GM18498 (cell line): Measurements from ENCODE around the gene AGBL4.
A peak's percentile ranks its signal among the peaks of the same experiment; 100 is the strongest.
"Not testable (repeated sequence)": the region's sequence is repeated elsewhere in the genome, so short reads cannot be mapped to it uniquely, and the experiment has no call there.

Source experiments
- ATAC-seq: cut with Tn5 transposase; IDR thresholded peaks from one replicate; pipeline ENCODE4 v1.9.1; 2021; ENCODE audit warnings: mild to moderate bottlenecking, moderate library complexity; ENCODE audit not compliant: unreplicated experiment

Gene AGBL4

DNA sequence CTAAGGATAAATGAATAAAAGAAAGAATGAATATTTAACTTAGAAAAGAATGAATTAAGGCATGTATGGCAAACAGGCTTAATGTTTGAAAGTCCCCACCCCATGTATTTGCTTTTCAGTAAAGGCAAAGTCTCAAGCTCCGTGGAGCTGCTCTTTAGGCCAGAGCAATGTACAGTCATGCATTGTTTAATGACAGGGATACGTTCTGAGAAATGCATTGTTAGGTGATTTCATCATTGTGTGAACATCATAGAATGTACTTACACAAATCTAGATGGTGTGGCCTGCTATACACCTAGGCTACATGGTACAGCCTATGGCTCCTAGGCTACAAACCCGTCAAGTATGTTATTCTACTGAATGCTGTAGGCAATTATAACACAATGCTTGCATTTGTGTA is 1500.2 kb downstream of the AGBL4 start:
- no peak for ATAC-seq

DNA sequence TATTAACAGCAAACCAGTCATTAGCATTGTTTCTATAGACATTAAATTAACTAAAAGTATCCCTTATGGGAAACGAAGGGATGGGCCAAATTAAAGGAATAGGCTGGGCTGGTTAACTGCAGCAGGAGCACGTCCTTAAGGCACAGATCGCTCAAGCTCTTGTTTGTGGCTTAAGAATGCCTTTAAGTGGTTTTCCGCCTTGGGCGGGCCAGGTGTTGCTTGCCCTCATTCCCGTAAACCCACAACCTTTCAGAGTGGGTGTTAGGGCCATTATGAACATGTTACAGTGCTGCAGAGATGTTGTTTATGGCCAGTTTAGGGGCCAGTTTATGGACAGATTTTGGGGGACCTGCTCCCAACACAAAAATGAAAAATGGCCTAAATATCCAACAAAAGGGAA is 1503.9 kb downstream of the AGBL4 start:
- not testable (repeated sequence) for ATAC-seq

DNA sequence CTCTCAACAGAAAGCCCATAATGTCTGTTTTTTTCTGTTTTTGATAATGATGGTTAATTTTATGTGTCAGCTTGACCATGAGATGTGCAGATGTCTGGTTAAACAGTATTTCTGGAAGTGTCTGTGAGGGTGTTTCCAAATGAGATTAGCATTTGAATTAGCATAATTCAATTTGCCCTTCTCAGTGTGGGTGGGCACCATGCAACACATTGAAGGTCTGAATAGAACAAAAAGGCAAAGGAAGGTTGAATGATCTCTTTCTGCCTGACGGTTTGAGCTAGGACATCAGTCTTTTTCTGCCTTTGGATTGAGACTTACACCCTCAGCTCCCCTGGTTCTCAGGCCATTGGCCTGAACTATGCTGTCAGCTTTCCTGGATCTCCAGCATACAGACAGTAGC is 1516.9 kb downstream of the AGBL4 start:
- no peak for ATAC-seq

DNA sequence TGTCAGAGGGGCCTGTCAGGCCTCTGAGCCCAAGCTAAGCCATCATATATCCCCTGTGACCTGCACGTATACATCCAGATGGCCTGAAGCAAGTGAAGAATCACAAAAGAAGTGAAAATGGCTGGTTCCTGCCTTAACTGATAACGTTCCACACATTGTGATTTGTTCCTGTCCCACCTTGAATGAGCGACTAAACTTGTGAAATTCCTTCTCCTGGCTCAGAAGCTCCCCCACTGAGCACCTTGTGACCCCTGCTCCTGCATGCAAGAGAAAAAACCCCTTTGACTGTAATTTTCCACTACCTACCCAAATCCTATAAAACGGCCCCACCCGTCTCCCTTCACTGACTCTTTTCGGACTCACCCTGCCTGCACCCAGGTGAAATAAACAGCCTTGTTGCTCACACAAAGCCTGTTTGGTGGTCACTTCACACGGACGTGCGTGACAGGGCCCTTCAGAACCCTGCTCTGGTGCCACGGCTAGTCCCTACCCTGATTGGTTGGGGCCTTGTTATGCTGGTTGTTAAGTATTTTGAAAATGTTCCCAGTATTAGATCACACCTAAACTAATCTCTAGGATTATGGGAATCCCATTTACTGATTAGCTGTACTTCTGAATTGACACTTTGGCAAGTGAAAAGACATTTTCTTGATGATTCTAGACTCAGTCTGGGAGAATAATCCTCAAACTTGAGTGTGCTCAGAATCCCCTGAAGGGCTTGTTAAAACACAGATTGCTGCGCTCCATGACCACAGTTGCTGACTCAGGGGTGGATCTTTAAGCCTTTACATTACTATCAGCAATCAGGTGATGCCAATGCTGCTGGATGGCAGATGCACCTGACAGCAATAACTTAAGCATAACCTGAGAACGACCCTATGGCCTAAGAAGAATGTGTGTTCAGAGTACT is 1523.0 kb downstream of the AGBL4 start:
- ATAC-seq = no peak

DNA sequence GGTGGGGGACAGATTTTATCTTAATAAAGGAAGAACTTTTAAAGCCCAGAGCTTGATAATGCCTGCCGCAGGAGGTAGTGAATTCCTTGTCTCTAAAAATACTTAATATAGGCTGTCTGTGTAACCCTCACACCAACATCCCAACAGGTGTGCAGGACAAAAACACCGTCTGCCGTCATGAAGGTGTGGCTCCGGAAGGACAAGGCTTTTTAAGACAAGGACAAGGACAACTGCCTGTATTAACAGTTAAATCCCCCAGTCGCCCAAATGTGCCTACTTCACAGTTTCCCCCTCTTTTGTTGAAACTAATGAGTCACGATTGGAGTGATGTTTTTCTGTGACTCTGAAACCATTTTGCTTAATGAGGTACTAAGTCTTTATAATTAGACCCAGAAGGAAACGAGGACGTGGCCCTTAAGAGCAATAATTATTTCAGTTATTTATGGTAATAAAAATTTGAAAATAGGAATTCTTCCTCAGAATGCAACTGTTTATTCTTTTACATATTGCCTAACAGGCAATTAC is 1524.5 kb downstream of the AGBL4 start:
- no peak for ATAC-seq

DNA sequence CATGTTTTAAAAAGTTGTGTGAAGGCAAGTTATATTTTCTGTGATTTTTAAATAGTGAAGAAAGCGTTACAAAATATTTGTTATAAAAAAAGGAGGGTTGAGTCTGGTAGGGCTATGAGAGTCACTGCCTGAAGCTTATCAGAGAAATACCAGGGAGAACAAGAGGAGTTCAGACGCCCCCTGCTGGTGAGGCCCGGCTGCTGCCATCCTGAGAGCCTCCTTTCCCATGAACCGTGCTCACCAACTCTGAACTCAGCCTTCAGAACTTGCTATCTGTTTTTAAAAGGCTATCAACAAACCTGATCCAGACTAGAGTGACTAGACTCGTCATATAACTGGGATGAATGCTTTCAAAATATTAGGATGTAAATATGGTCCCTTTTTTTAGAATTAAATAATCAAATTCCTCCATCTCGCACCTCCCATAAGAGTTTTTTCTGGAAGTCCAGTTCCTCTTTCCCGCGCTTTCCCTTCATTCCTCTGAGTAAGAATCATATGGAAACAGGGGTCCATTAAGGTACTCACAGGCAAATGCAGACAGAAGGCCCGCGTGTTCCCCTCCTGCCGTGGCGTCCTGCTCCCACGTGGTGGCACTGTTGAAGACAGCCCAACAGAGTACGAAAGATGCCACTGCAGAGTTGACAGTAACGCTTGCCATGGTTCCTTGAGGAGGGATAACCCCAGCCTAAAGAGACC is 1525.5 kb downstream of the AGBL4 start:
- ATAC-seq = peak; percentile 90

DNA sequence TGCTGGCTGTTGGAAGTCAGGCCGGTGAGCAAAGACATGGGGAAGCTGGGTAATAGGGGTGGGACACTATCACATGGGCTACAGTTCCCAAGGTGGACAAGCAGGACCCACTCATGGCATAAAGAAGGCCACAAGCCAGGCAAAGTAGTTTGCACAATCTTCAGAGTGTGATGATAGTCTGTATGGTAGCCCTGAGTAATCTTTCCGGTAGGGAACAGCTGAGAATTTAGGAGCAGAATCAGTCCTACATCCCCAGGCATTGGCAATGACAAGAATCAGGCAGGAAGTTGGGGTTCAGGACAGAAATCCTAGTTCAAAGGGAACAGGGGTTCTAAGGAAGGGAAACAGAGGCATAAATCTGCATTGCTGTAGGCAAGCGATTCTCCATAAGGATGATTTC is 1527.8 kb downstream of the AGBL4 start:
- no peak for ATAC-seq

DNA sequence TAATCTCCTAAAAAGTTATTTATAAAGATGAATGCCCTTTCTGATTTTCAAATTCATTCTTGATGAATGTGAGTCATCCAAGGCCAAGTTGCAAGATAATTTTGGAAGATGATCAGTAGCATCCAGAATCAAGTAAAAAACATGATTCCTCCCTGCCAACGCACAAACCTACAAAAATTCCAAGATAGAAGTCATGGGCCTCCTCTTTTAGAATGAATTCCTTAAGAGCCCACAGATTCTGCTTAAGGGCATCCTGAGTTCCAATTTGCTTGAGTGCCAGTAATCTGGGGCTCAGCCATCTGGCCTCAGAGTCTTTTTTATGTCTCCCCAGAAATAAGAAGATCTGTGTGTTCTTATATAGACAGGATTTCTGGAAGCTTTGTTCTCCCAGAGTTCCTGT is 1528.6 kb downstream of the AGBL4 start:
- no peak for ATAC-seq

DNA sequence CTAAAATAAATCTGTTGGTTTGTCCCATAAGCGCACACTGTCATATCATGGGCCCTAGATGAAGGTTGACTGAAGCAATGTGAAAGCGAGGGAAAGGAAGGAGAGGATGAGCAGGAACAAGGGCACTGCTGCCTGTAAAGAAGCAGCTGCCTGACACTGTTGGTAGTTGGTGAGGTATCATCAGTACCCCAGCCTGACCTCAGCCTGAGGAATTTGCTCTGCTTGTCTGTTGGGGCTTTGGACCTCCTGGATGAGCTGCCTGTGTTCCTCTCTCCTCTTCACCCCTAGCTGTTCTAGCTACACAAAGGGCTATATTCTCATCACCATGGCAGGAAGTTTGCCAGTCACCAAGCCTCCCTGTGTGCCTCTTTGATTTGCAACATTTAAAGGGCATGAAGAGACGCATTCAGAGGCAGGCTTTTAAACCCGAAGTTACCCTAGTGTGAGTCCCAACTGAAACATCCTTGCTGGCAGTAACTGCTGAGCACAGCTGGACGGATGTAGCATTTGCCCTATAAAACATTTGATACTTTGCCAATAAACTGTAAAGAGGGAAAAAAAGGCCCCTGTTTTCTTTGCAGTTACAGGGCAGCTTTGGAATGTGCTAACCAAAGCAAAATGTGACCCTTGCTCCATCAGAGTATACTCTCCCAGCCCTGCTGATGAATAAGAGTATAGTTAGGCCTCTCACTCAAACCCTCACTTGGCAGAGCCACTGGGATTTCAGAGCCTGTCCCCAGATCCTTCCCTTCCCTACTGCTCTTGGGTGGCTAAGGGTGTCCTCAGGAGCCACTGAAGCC is 1529.6 kb downstream of the AGBL4 start:
- ATAC-seq = no peak

DNA sequence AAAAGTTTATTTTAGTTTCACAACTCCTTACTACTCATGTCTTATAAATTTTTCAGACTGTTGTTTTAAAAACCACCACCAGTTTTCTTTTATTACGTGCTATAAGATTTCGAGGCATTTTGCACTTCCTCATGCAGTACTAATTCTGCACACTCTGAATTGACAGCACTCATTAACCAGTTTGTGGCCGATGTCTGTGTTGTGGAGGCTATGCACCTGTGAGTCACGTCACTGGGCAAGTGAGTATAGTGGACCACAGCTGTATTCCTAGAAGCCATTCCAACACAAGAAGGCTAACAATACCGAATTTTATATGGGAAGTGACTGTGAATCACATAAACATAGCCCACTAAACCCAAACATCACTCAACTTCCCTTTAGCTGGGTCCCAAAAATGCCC is 1530.7 kb downstream of the AGBL4 start:
- no peak for ATAC-seq

DNA sequence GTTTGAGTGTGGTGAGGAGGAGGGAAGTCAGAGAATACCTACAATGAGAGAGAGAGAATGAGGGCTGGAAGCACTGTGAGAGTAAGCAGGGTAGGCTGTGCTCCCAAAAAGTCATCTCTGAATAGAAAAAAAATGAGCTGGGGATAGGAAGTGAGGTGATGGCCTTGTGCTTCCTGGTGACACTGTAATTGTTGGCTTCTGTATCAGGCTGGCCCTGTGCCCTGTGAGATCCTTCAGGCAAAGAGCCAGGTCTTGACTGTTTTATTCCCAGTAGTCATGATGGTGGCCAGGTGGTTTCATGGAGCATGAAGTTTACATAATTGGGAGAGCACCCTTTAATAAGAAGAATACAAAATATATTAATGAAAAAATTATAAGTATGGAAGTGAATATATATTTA is 1531.4 kb downstream of the AGBL4 start:
- ATAC-seq = no peak

DNA sequence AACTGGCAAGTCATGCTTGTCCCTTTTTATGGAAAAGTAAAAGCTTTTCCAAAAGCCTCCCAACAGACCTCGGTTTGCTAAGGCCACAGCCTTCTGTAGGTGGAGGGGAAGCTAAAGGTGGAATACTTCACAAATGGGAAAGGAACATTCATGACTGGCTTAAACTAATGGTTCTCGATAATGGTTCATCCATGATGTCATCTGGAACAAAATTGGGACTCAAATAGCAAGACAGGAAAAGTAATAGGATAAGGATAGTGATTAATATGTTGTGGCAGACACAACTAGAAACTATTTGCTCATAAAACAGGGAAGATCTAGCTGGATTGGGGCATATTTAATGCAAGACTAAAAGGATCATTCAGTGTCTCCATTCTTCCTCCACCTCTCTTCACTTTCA is 1535.0 kb downstream of the AGBL4 start:
- ATAC-seq = no peak
